Activated CD4-positive, alpha-beta T cell treated with anti-CD3 and anti-CD28 coated beads for 1 hour (primary cell): ENCODE results near the gene ZNF564.
"Not testable (repeated sequence)": the region's sequence is repeated elsewhere in the genome, so short reads cannot be mapped to it uniquely, and the experiment has no call there.

Experiments used
- DNase-seq: peaks from one replicate; pipeline ENCODE4 v3.0.0-alpha.2; 2020

ZNF564 gene

GRCh38 chr19:12496480-12496879 is 54.8 kb downstream of the ZNF564 start:
- no peak for DNase-seq

- peak; percentile 87 for DNase-seq
Measured at GRCh38 chr19:12495002-12495802, 56.1 kb downstream of the ZNF564 start.

GRCh38 chr19:12494260-12494860 is 56.9 kb downstream of the ZNF564 start:
- no peak for DNase-seq

DNA sequence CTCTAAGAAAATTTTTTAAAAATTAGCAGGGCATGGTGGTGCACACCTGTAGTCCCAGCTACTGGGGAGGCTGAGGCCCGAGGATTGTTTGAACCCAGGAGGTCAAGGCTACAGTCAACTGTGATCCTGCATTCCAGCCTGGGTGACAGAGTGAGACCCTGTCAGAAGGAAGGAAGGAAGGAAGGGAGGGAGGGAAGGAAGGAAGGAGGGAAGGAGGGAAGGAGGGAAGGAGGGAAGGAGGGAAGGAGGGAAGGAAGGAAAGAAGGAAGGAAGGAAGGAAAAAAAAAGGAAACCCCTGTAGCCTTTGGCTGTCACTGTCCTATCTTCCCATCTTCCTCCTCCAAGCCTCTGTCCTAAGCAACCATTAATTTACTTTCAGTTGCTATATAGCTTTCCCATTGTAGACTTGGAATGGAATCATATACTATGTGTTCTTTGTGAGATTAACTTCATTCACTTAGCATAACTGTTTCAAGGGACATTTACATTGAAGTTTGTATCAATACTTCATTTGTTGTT is 65.0 kb downstream of the ZNF564 start:
- not testable (repeated sequence) for DNase-seq

GRCh38 chr19:12485571-12485970 is 65.7 kb downstream of the ZNF564 start:
- DNase-seq, result no peak

DNA sequence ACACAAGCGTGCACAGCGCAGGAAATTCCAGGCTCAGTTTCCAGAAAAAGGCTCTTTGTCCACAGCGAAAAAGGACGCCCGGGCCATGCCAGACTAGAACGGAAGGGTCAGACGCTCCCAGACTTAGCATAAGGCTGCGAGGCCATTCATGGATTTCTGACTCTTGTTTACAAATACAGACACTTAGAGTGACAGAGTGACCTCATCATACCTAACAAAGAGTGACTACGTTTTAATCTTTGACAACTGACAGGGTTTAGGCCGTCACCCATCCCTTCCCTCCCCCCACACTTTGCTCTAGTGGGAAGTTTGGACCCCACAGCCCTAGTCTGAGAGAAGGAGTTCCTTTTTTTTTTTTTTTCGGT is 66.2 kb downstream of the ZNF564 start:
- no peak for DNase-seq

DNA sequence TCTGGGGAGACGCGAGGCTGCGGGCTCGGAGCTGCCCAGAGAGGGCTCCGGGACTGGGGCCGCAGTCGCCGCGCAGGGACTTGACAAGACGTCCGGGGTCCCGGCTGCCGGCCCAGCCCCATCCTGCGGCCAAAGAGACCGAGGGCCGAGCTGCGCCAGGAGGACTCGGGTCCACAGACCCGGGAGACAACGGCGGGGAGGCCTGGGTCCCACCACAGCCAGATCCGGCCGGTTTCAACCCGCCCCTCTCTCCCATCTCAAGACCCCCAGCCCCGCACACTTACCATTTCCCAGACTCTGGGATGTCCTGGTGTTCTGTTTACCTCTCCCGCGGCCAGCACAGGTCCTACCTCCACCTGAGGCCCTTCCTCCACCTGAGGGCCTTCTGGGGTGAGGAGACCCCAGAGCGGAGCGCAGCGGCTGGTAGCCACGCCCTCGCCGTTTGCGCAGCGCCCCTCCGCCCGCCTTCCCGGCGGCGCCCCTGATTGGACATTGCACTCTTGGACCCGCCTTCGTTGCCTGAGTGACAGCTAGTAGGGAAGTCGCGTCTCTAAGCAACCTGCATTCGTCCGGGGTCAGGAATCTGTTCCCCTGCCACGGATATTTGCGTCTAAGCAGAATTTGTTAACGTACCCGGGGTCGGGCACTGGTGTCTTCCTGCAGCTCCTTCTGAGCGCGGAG is 66.8 kb downstream of the ZNF564 start, which contains the start of gene ZNF709:
TSS of gene ZNF709 (minus strand) at position 446 of the 681 bp plus-strand sequence. CDS start at position 287, 159 bp downstream.
- DNase-seq, result peak; percentile 80

- DNase-seq, result no peak
Measured at GRCh38 chr19:12484011-12484370, 67.3 kb downstream of the ZNF564 start.

DNA sequence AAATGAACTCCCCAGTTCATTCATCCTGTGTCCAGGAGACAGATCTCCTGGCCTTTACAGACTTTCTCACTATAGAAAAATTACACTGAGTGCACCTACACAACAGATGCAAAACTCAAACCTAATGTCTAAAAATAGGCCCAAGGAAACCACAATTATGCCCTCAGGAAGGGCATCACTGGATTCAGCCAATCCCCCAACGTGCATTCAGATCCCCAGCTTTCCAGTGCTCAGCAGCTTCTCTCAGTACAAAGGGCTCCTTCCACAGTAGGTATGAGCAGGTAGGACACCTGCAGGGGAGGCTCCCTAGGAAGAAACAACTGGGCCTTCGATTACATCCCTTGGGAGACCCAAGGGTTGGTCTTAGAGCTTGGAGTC is 68.8 kb downstream of the ZNF564 start:
- DNase-seq, result no peak

DNA sequence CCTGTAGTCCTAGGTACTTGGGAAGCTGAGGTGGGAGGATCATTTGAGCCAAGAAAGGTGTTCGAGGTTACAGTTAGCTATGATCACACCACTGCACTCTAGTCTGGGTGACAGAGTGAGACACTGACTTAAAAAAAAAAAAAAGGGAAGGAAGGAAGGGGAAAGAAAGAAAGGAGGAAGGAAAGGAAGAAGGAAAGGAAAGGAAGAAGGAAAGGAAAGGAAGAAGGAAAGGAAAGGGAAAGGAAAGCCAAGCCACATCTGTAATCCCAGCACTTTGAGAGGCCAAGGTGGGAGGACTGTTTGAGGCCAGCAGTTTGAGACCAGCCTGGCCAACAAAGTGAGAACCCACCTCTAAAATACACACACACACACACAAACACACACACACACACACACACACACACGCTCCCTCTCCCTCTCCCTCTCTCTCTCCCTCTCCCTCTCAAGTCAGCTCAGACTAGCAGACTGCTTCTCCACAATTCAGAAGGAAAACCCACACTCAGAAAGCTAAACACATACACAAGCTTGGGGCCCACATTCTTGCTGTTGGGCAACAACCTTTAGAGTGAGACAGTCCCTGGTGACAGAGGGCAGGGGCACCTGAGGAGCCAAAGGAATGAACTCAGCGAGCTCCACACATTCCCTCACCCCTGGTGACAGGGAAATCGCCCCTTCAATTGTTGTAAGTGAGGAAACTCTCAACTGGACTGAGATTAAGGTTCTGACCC is 69.3 kb downstream of the ZNF564 start:
- no peak for DNase-seq

DNA sequence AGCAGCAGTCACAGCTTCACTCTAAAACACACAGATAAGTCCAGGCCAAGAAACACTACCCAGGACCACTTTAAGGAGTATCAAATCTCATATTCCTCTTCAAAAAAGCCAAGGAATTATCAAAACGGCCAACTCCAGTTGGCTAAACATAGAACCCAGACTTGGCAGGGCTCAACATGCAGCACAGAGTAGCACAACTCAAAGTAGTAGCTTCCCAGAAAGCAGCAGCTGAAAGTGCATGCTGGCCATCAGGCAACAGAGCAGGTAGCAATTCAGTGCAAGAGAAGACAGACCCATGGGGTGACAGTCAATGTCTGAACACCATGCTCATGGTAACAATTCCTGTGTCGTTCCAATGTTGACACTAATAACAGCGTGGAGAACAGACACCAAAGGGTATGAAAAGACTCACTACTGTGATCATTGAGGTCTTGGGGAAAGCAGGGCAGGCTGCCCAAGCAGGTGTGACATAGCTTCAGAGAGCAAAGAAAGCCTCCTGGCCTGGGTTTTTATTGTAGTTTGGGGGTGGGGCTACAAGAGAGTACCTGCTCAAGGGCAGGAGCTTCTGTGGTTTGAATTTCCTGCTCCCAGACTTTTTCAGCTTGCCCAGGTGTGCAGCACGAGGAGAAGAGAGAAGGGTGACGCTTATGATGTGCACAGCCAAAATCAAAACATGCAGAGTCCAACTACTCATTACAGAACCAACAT is 72.9 kb downstream of the ZNF564 start:
- no peak for DNase-seq
